A549 (cell line): Measurements from ENCODE around the gene HES4. TPM values are rescaled to one million over a fixed set of nuclear protein-coding genes. Genes with fewer than 3 reads are reported as not detected.

Experiments used
- ATAC-seq, 2 experiments: fragments of 200-7000 bp in 1 of 2; fragments of >200 bp in 1 of 2; cut with Nextera tagmentation in 1 of 2; cut with Tn5 transposase in 1 of 2; 3 replicates each; pipeline versions ENCODE4 v1.8.0 to v1.9.1; 2018 to 2020; ENCODE audit warnings: mild to moderate bottlenecking in 1 of 2, moderate library complexity in 1 of 2
- CTCF ChIA-PET: fragments of 300-600 bp; sonication (Branson Sonifier 250); formaldehyde crosslinking; extraction: SDS; loops from one replicate; lab custom pipeline; 2021; ENCODE audit warnings: antibody characterized with exemption, inconsistent platforms; lab: Yijun Ruan, JAX
- POLR2A ChIA-PET: fragments of 350-600 bp; formaldehyde crosslinking; extraction: SDS; loops from one replicate; lab custom pipeline; 2021; ENCODE audit warnings: antibody characterized with exemption, inconsistent platforms; lab: Yijun Ruan, JAX
- DNase-seq, 2 experiments: peaks; one replicate each; pipeline versions ENCODE4 v3.0.0 to v3.0.0-alpha.2; 2011 to 2016; ENCODE audit warnings: low read depth in 1 of 2, low spot score in 1 of 2
- FAIRE-seq: peaks from 2 replicates; lab custom pipeline; 2011; peaks lifted over from hg19 to GRCh38; lab: Jason Lieb, UNC
- H3K27ac ChIP-seq, 2 experiments: fragments of >200 bp; sonication (Bioruptor Twin); formaldehyde crosslinking; 3 replicates each; pipeline ENCODE4 v1.5.1; 2016 to 2017
- H3K4me1 ChIP-seq: fragments of >200 bp; sonication (Bioruptor Twin); formaldehyde crosslinking; 3 replicates; pipeline ENCODE4 v1.6.1; 2016
- H3K4me2 ChIP-seq: fragments of >200 bp; sonication (Bioruptor Twin); formaldehyde crosslinking; 3 replicates; pipeline ENCODE4 v1.6.1; 2016
- H3K4me3 ChIP-seq: fragments of >200 bp; sonication (Bioruptor Twin); formaldehyde crosslinking; 3 replicates; pipeline ENCODE4 v1.5.1; 2016
- H3K9me3 ChIP-seq: fragments of >200 bp; sonication (Bioruptor Twin); formaldehyde crosslinking; 3 replicates; pipeline ENCODE4 v1.6.1; 2016
- BHLHE40 ChIP-seq: IDR thresholded peaks from 2 replicates; pipeline ENCODE4 v1.6.1; 2012; ENCODE audit warnings: low read depth, low read length, inconsistent platforms
- CHD4 ChIP-seq: fragments of 200-600 bp; sonication (generic); IDR thresholded peaks from 2 replicates; pipeline ENCODE4 v1.6.1; 2016; ENCODE audit warnings: antibody characterized with exemption, mild to moderate bottlenecking, borderline replicate concordance
- EHMT2 ChIP-seq: fragments of 200-600 bp; sonication (generic); IDR thresholded peaks from 2 replicates; pipeline ENCODE4 v1.6.1; 2016; ENCODE audit warnings: antibody characterized with exemption, low read depth, mild to moderate bottlenecking, moderate library complexity
- EP300 ChIP-seq, 2 experiments: fragments of >200 bp; sonication (Bioruptor Twin); formaldehyde crosslinking; IDR thresholded peaks; 2 replicates in 1 of 2; 3 replicates in 1 of 2; pipeline ENCODE4 v1.6.1; 2016 to 2017
- FOSL2 ChIP-seq, 2 experiments: fragments of 450-650 bp in 1 of 2; fragments of >200 bp in 1 of 2; sonication (Bioruptor Twin) in 1 of 2; formaldehyde crosslinking; IDR thresholded peaks; 2 replicates each; pipeline versions ENCODE4 v1.5.0 to v1.6.1; 2016 to 2020; ENCODE audit warnings: mild to moderate bottlenecking in 1 of 2, moderate library complexity in 1 of 2
- FOXS1 ChIP-seq: fragments of 250-450 bp; sonication (Bioruptor Pico); IDR thresholded peaks from 2 replicates; pipeline ENCODE4 v1.5.0; 2020; ENCODE audit warnings: mild to moderate bottlenecking, moderate library complexity
- HDAC2 ChIP-seq: fragments of 200-600 bp; sonication (generic); IDR thresholded peaks from 2 replicates; pipeline ENCODE4 v1.6.1; 2016
- HEYL ChIP-seq: fragments of 250-450 bp; sonication (Bioruptor Pico); IDR thresholded peaks from 2 replicates; pipeline ENCODE4 v1.8.0; 2021; ENCODE audit warnings: mild to moderate bottlenecking, moderate library complexity
- HOXA7 ChIP-seq: fragments of 250-450 bp; sonication (Bioruptor Pico); IDR thresholded peaks from 2 replicates; pipeline ENCODE4 v1.5.0; 2020; ENCODE audit warnings: mild to moderate bottlenecking, moderate library complexity
- HOXB5 ChIP-seq: fragments of 250-450 bp; sonication (Bioruptor Pico); IDR thresholded peaks from 2 replicates; pipeline ENCODE4 v1.5.0; 2020; ENCODE audit warnings: mild to moderate bottlenecking, moderate library complexity
- JUNB ChIP-seq: fragments of >200 bp; sonication (Bioruptor Twin); formaldehyde crosslinking; IDR thresholded peaks from 2 replicates; pipeline ENCODE4 v1.6.1; 2016
- KDM5A ChIP-seq: fragments of 200-600 bp; sonication (generic); IDR thresholded peaks from 2 replicates; pipeline ENCODE4 v1.6.1; 2016; ENCODE audit warnings: antibody characterized with exemption, mild to moderate bottlenecking
- MAFK ChIP-seq: fragments of 450-650 bp; IDR thresholded peaks from 2 replicates; pipeline ENCODE4 v1.6.1; 2014; ENCODE audit not compliant: partially characterized antibody
- MYC ChIP-seq: IDR thresholded peaks from 2 replicates; pipeline ENCODE4 v1.6.1; 2012; ENCODE audit warnings: mild to moderate bottlenecking, inconsistent platforms, low read length, improper control_type of control experiment, borderline replicate concordance
- NFE2L2 ChIP-seq: fragments of 150-350 bp; conservative IDR thresholded peaks from 2 replicates; pipeline ENCODE4 v1.6.1; 2014; ENCODE audit warnings: low read length
- NR3C1 ChIP-seq: fragments of >200 bp; sonication (Bioruptor Twin); formaldehyde crosslinking; IDR thresholded peaks from 3 replicates; pipeline ENCODE4 v1.6.1; 2017
- PHF8 ChIP-seq: fragments of 200-600 bp; sonication (generic); IDR thresholded peaks from 2 replicates; pipeline ENCODE4 v1.6.1; 2016; ENCODE audit warnings: low read depth, mild to moderate bottlenecking, antibody characterized with exemption, moderate library complexity, borderline replicate concordance
- POLR2AphosphoS2 ChIP-seq: conservative IDR thresholded peaks from 2 replicates; pipeline ENCODE4 v1.6.1; 2012; ENCODE audit warnings: low read length, improper control_type of control experiment, inconsistent platforms
- RCOR1 ChIP-seq: fragments of 150-350 bp; IDR thresholded peaks from 2 replicates; pipeline ENCODE4 v1.6.1; 2014; ENCODE audit warnings: antibody characterized with exemption, low read length, low read depth
- RNF2 ChIP-seq: fragments of 200-600 bp; sonication (generic); IDR thresholded peaks from 2 replicates; pipeline ENCODE4 v1.6.1; 2016; ENCODE audit warnings: low read depth, mild to moderate bottlenecking, antibody characterized with exemption, moderate library complexity, borderline replicate concordance
- SREBF2 ChIP-seq: fragments of 450-650 bp; IDR thresholded peaks from 2 replicates; pipeline ENCODE4 v1.6.1; 2014; ENCODE audit warnings: mild to moderate bottlenecking, moderate library complexity
- TP53 ChIP-seq: fragments of 250-450 bp; sonication (Bioruptor Pico); IDR thresholded peaks from 2 replicates; pipeline ENCODE4 v1.5.0; 2021; ENCODE audit warnings: mild to moderate bottlenecking, moderate library complexity
- ZSCAN20 ChIP-seq: fragments of 250-450 bp; sonication (Bioruptor Pico); IDR thresholded peaks from 2 replicates; pipeline ENCODE4 v1.8.0; 2022; ENCODE audit warnings: mild to moderate bottlenecking, moderate library complexity
- WGBS: methylation state at CpG from one replicate; pipeline ENCODE4 v1.1.6; 2017; ENCODE audit errors: missing lambda C conversion rate; 5-methylcytosine and 5-hydroxymethylcytosine counted together
- polyA plus RNA-seq, 4 experiments: library from polyadenylated mRNA; depleted of rRNA in 3 of 4; stranded (reverse); fragments of >200 nt; fragmentation: RNase III in 1 of 4; extraction: RNeasy Plus Mini Kit Qiagen cat#74134 plus additional on column Dnase treatment in 1 of 4; gene quantifications; 2 replicates in 3 of 4; 3 replicates in 1 of 4; pipeline ENCODE4 v1.2.3, GENCODE V29; 2011 to 2017
- TF ChIP-seq, protein P1 (sequence below): IDR thresholded peaks from 2 replicates; pipeline ENCODE4 v1.6.1; 2012; ENCODE audit warnings: low read depth, borderline replicate concordance
- TF ChIP-seq, protein P2 (sequence below): fragments of >200 bp; sonication (Bioruptor Twin); formaldehyde crosslinking; IDR thresholded peaks from 2 replicates; pipeline ENCODE4 v1.6.1; 2016
- TF ChIP-seq, protein P3 (sequence below): fragments of >200 bp; sonication (Bioruptor Twin); formaldehyde crosslinking; IDR thresholded peaks from 3 replicates; pipeline ENCODE4 v1.6.1; 2016
- TF ChIP-seq, protein P4 (sequence below): fragments of 150-350 bp; IDR thresholded peaks from 2 replicates; pipeline ENCODE4 v1.6.1; 2014; ENCODE audit warnings: low read depth, mild to moderate bottlenecking, low read length
- TF ChIP-seq, protein P5 (sequence below): fragments of 250-450 bp; sonication (Bioruptor Pico); IDR thresholded peaks from 2 replicates; pipeline ENCODE4 v1.5.0; 2020; ENCODE audit warnings: low read depth, mild to moderate bottlenecking, moderate library complexity

The HES4 gene
- polyA plus RNA-seq, 2 of the 4 experiments (the other 2 are of a cell fraction), result 5.9 to 8.4 TPM

DNA sequence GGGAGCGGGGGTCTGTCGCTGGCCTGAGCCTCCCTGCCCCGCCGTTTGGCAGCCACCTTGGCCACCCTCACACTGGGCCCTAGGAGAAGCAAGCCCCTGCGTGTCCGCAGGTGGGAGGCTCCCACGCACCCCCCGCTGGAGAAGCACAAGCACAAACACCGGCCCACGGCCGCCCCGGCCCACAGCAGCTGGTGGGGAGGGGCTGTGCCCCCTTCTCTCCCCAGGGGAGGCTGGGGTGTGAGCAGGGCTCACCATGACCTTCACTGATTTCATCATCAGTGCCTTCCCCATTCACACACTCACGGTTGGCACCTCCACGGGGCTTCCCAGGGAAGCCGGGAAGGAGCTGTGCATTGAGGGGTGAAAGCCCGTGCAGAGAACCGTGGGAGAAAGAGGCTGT, 27.9 kb upstream of the HES4 start:
- FAIRE-seq (no peak), ATAC-seq (no peak), DNase-seq (no peak)
- TF ChIP-seq, protein P1, sequence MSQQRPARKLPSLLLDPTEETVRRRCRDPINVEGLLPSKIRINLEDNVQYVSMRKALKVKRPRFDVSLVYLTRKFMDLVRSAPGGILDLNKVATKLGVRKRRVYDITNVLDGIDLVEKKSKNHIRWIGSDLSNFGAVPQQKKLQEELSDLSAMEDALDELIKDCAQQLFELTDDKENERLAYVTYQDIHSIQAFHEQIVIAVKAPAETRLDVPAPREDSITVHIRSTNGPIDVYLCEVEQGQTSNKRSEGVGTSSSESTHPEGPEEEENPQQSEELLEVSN, result no peak
- TF ChIP-seq, protein P2, sequence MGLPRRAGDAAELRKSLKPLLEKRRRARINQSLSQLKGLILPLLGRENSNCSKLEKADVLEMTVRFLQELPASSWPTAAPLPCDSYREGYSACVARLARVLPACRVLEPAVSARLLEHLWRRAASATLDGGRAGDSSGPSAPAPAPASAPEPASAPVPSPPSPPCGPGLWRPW, result no peak
- no peak for TF ChIP-seq HOXA7 (CRISPR knock-in tag)
- TF ChIP-seq RNF2, result no peak
- TF ChIP-seq KDM5A, result no peak
- no peak for TF ChIP-seq CHD4
- TF ChIP-seq EHMT2, result no peak
- TF ChIP-seq TP53 (CRISPR knock-in tag), result no peak
- no peak for TF ChIP-seq RCOR1
- TF ChIP-seq FOXS1 (CRISPR knock-in tag), result no peak
- TF ChIP-seq FOSL2 (IDR thresholded peaks at IDR 0.05), result no peak
- no peak for TF ChIP-seq FOSL2 (CRISPR knock-in tag; IDR thresholded peaks at IDR 0.05)
- Histone ChIP-seq H3K4me2 (no peak overlapping the region), H3K4me1 (peaks cover 36% of the 10 kb centered on the region), H3K9me3 (no peaks in the 10 kb centered on the region), H3K27ac (no peak overlapping the region), H3K4me3 (no peak overlapping the region)
- no CpG with 5 or more reads among the region's 17 CpGs for WGBS
- CTCF ChIA-PET, result interaction anchor here (1.1 to 1.4 kb wide), 2 partner anchors 27 to 36 kb away, joined by 3 read pairs; no protein-coding TSS in a partner anchor
- POLR2A ChIA-PET, result no interaction called here

DNA sequence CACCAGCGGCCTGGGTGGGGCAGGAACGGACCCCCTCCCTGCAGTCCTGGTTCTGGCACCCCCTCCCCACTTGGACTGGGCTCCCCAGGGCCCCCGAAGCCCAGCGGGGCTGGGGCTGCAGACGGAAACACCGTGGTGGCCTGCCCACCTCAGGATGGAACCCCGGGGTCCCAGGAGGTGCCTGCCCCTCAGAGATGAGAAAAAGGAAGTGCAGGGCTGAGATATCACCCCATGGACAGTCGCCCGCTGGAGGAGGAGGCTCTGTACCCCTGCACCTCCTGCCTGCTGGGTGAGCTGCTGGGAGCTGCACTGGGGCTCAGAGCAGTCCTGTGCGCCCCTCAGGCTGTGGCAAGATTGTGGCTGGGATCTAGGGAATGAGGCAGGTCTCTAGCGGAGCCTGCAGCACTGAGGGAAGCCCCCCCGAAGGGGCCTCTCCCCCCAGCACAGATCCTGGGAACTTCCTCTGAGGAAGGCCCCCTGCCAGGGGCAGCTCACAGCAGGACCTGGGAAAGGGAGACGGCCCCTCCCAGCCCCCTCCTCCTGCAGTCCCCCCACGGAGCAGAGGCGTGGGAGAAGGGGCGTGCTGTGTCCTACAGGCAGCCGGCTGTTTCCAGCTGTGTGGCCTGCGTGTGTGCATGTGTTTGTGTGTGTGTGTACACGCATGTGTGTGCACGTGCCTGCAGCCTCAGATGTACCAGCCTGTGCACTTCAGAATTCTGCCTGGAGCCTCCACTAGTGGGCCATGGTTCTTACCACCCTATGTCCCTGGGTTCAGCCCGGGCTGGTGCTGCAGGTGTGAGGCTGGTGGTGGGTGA, 26.9 kb upstream of the HES4 start:
- H3K4me2 ChIP-seq, result no peak overlapping the region
- ATAC-seq, result no peak
- H3K27ac ChIP-seq, result peak overlapping the region in 1 of 2 experiments; percentile 12; a peak in 1 of 6 replicates
- no peak for TF ChIP-seq EP300 (IDR thresholded peaks at IDR 0.05)
- TF ChIP-seq, protein P3, sequence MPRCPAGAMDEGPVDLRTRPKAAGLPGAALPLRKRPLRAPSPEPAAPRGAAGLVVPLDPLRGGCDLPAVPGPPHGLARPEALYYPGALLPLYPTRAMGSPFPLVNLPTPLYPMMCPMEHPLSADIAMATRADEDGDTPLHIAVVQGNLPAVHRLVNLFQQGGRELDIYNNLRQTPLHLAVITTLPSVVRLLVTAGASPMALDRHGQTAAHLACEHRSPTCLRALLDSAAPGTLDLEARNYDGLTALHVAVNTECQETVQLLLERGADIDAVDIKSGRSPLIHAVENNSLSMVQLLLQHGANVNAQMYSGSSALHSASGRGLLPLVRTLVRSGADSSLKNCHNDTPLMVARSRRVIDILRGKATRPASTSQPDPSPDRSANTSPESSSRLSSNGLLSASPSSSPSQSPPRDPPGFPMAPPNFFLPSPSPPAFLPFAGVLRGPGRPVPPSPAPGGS, result no peak
- TF ChIP-seq HDAC2, result no peak
- no peak for TF ChIP-seq MAFK
- no peak for TF ChIP-seq PHF8
- TF ChIP-seq SREBF2, result no peak
- TF ChIP-seq, protein P4, sequence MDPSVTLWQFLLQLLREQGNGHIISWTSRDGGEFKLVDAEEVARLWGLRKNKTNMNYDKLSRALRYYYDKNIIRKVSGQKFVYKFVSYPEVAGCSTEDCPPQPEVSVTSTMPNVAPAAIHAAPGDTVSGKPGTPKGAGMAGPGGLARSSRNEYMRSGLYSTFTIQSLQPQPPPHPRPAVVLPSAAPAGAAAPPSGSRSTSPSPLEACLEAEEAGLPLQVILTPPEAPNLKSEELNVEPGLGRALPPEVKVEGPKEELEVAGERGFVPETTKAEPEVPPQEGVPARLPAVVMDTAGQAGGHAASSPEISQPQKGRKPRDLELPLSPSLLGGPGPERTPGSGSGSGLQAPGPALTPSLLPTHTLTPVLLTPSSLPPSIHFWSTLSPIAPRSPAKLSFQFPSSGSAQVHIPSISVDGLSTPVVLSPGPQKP, result no peak
- no peak for TF ChIP-seq HEYL (CRISPR knock-in tag)
- no peak for TF ChIP-seq NFE2L2
- no peak for TF ChIP-seq ZSCAN20 (CRISPR knock-in tag)
- TF ChIP-seq KDM5A, result no peak
- no peak for TF ChIP-seq MYC
- TF ChIP-seq, protein P5, sequence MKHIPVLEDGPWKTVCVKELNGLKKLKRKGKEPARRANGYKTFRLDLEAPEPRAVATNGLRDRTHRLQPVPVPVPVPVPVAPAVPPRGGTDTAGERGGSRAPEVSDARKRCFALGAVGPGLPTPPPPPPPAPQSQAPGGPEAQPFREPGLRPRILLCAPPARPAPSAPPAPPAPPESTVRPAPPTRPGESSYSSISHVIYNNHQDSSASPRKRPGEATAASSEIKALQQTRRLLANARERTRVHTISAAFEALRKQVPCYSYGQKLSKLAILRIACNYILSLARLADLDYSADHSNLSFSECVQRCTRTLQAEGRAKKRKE (CRISPR knock-in tag), result no peak
- TF ChIP-seq JUNB, result no peak
- no peak for TF ChIP-seq POLR2AphosphoS2
- no peak for TF ChIP-seq TP53 (CRISPR knock-in tag)
- TF ChIP-seq NR3C1, result no peak
- no peak for TF ChIP-seq BHLHE40
- TF ChIP-seq HOXB5 (CRISPR knock-in tag), result no peak
- FAIRE-seq, result no peak
- no peak overlapping the region for H3K4me3 ChIP-seq
- CTCF ChIA-PET, result interaction anchor here (1.1 to 3.9 kb wide), 2 partner anchors 12 to 26 kb away, joined by 3 to 22 read pairs; no protein-coding TSS in a partner anchor
- peaks cover 46% of the 10 kb centered on the region for H3K4me1 ChIP-seq
- POLR2A ChIA-PET, result no interaction called here
- 73% methylated on average over 6 of the region's 21 CpGs for WGBS
- no peak for DNase-seq
- H3K9me3 ChIP-seq, result no peaks in the 10 kb centered on the region
